Thymus (tissue), 11 donors: ENCODE measurements around the gene IRF4. TPM values are rescaled to one million over a fixed set of nuclear protein-coding genes. Genes with fewer than 3 reads are reported as not detected.
A peak's percentile ranks its signal among the peaks of the same experiment; 100 is the strongest.

Experiments
- DNase-seq, 9 donors: peaks; one replicate each; pipeline ENCODE4 v3.0.0-alpha.2; 2013; ENCODE audit warnings: low spot score in 9 of 9, low read depth in 6 of 9, missing footprints in 1 of 9
- H3K27ac ChIP-seq, 2 donors: one replicate each; pipeline ENCODE4 v1.5.1; 2013; ENCODE audit warnings: control low read depth in 1 of 2, low read depth in 1 of 2, low read length in 1 of 2, mild to moderate bottlenecking in 1 of 2, moderate library complexity in 1 of 2
- H3K27me3 ChIP-seq, 2 donors: one replicate each; pipeline ENCODE4 v1.5.1; 2013; ENCODE audit warnings: low read length in 1 of 2; ENCODE audit not compliant: control insufficient read depth in 2 of 2, insufficient read depth in 1 of 2
- H3K36me3 ChIP-seq, 2 donors: one replicate each; pipeline ENCODE4 v1.5.1; 2013; ENCODE audit warnings: low read length in 1 of 2, mild to moderate bottlenecking in 1 of 2, moderate library complexity in 1 of 2; ENCODE audit not compliant: control insufficient read depth in 2 of 2, insufficient read depth in 2 of 2
- H3K4me1 ChIP-seq, 2 donors: one replicate each; pipeline ENCODE4 v1.5.1; 2013; ENCODE audit warnings: low read length in 2 of 2; ENCODE audit not compliant: control insufficient read depth in 2 of 2, insufficient read depth in 2 of 2
- H3K4me3 ChIP-seq, 2 donors: one replicate each; pipeline ENCODE4 v1.5.1; 2013; ENCODE audit warnings: low read length in 2 of 2, control low read depth in 1 of 2, mild to moderate bottlenecking in 1 of 2
- H3K9me3 ChIP-seq, 2 donors: one replicate each; pipeline ENCODE4 v1.5.1; 2013; ENCODE audit warnings: low read length in 1 of 2, mild to moderate bottlenecking in 1 of 2; ENCODE audit not compliant: control insufficient read depth in 2 of 2, insufficient read depth in 1 of 2
- WGBS: extraction: QIAGEN DNeasy Blood & Tissue Kit; methylation state at CpG from one replicate; pipeline ENCODE4 v1.1.7; 2013; 5-methylcytosine and 5-hydroxymethylcytosine counted together
- polyA plus RNA-seq: library from polyadenylated mRNA; stranded (reverse); fragments of 200-250 nt; gene quantifications from one replicate; pipeline ENCODE4 v1.2.3, GENCODE V29; 2013
- total RNA-seq: library from RNA; stranded (reverse); fragments of 120-200 nt; gene quantifications from one replicate; pipeline ENCODE4 v1.2.4, GENCODE V29; 2013
- donor health status: healthy.

IRF4 gene
- total and polyA plus RNA-seq, 2 donors: 7.5 to 7.6 TPM

DNA sequence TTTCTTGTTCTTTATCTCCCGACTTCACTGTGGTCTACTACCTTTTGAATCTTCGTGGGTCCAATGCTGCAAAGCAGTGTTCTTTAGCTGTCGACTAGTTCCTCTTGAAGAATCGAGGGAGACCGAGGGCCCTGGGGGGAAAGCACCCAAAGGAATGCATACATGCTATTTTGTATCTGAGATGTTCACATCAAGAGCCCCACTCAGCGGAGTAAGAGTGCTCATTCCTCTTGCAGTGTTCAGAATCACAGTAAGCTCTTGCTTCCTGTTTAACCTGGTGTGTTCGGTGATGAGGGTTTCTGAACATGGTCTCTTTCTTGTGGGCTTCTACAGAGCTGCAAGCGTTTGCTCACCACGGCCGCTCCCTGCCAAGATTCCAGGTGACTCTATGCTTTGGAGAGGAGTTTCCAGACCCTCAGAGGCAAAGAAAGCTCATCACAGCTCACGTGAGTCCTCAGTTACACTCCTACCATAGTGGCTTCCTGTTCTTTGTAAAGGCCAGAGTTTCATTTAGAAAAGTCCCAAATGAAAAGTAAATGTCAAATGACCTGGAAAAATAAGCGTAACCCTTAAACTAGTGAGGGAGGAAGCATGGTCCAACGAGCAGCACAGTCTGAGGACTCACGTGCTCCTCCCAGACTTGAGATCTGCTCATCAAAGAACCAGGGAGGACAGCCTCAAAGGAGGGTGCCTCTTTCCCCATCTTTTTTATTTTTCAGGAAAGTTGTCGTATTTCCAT is 13.3 kb downstream of the IRF4 start:
- Histone ChIP-seq H3K4me3 (no peak overlapping the region), H3K27me3 (peaks cover 2 to 7% of the 10 kb centered on the region in 2 donors), H3K36me3 (no peaks in the 10 kb centered on the region), H3K27ac (peak overlapping the region; percentile 12 to 75), H3K4me1 (peaks cover 0 to 19% of the 10 kb centered on the region in 2 donors), H3K9me3 (peaks cover 0 to 2% of the 10 kb centered on the region in 2 donors)
- peak in 1 of 9 donors; percentile 51 for DNase-seq
- WGBS: 72% methylated on average over 15 of the region's 15 CpGs

DNA sequence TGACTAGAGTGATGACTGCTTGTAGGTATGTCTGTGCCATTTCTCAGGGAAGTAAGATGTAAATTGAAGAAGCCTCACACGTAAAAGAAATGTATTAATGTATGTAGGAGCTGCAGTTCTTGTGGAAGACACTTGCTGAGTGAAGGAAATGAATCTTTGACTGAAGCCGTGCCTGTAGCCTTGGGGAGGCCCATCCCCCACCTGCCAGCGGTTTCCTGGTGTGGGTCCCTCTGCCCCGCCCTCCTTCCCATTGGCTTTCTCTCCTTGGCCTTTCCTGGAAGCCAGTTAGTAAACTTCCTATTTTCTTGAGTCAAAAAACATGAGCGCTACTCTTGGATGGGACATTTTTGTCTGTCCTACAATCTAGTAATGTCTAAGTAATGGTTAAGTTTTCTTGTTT is 16.6 kb downstream of the IRF4 start:
- Histone ChIP-seq H3K4me3 (no peak overlapping the region), H3K27me3 (peaks cover 0 to 5% of the 10 kb centered on the region in 2 donors), H3K36me3 (no peaks in the 10 kb centered on the region), H3K27ac (no peak overlapping the region), H3K9me3 (no peaks in the 10 kb centered on the region), H3K4me1 (peaks cover 0 to 17% of the 10 kb centered on the region in 2 donors)
- 61% methylated on average over 5 of the region's 5 CpGs for WGBS
- no peak for DNase-seq

DNA sequence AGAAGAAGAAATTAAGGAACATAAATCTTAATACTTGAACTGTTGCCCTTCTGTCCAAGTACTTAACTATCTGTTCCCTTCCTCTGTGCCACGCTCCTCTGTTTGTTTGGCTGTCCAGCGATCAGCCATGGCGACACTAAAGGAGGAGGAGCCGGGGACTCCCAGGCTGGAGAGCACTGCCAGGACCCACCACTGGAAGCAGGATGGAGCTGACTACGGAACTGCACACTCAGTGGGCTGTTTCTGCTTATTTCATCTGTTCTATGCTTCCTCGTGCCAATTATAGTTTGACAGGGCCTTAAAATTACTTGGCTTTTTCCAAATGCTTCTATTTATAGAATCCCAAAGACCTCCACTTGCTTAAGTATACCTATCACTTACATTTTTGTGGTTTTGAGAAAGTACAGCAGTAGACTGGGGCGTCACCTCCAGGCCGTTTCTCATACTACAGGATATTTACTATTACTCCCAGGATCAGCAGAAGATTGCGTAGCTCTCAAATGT is 17.1 kb downstream of the IRF4 start:
- peaks cover 0 to 2% of the 10 kb centered on the region in 2 donors for H3K27me3 ChIP-seq
- H3K9me3 ChIP-seq: no peaks in the 10 kb centered on the region
- no peaks in the 10 kb centered on the region for H3K36me3 ChIP-seq
- 24% methylated on average over 9 of the region's 9 CpGs for WGBS
- H3K4me1 ChIP-seq: peaks cover 0 to 12% of the 10 kb centered on the region in 2 donors
- no peak overlapping the region for H3K4me3 ChIP-seq
- peak in 1 of 9 donors; percentile 16 for DNase-seq
- no peak overlapping the region for H3K27ac ChIP-seq

DNA sequence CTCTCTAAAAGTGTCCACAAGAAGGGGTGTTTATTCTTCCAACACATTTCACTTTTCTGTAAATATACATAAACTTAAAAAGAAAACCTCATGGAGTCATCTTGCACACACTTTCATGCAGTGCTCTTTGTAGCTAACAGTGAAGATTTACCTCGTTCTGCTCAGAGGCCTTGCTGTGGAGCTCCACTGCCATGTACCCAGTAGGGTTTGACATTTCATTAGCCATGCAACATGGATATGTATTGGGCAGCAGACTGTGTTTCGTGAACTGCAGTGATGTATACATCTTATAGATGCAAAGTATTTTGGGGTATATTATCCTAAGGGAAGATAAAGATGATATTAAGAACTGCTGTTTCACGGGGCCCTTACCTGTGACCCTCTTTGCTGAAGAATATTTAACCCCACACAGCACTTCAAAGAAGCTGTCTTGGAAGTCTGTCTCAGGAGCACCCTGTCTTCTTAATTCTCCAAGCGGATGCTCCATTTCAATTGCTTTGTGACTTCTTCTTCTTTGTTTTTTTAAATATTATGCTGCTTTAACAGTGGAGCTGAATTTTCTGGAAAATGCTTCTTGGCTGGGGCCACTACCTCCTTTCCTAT is 17.9 kb downstream of the IRF4 start:
- no peaks in the 10 kb centered on the region for H3K36me3 ChIP-seq
- H3K27ac ChIP-seq: no peak overlapping the region
- H3K27me3 ChIP-seq: peaks cover 0 to 2% of the 10 kb centered on the region in 2 donors
- WGBS: 96% methylated on average over 4 of the region's 4 CpGs
- DNase-seq: no peak
- peaks cover 0 to 7% of the 10 kb centered on the region in 2 donors for H3K4me1 ChIP-seq
- H3K9me3 ChIP-seq: no peaks in the 10 kb centered on the region
- no peak overlapping the region for H3K4me3 ChIP-seq

DNA sequence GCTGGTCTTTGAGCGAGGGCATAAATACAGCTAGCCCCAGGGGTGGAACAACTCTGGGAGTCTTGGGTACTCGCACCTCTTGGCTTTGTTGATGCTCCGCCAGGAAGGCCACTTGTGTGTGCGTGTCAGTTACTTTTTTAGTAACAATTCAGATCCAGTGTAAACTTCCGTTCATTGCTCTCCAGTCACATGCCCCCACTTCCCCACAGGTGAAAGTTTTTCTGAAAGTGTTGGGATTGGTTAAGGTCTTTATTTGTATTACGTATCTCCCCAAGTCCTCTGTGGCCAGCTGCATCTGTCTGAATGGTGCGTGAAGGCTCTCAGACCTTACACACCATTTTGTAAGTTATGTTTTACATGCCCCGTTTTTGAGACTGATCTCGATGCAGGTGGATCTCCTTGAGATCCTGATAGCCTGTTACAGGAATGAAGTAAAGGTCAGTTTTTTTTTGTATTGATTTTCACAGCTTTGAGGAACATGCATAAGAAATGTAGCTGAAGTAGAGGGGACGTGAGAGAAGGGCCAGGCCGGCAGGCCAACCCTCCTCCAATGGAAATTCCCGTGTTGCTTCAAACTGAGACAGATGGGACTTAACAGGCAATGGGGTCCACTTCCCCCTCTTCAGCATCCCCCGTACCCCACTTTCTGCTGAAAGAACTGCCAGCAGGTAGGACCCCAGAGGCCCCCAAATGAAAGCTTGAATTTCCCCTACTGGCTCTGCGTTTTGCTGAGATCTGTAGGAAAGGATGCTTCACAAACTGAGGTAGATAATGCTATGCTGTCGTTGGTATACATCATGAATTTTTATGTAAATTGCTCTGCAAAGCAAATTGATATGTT is 19.2 kb downstream of the IRF4 start:
- no peaks in the 10 kb centered on the region for H3K4me1 ChIP-seq
- H3K27ac ChIP-seq: no peak overlapping the region
- WGBS: 96% methylated on average over 15 of the region's 15 CpGs
- no peaks in the 10 kb centered on the region for H3K36me3 ChIP-seq
- H3K9me3 ChIP-seq: no peaks in the 10 kb centered on the region
- no peak overlapping the region for H3K4me3 ChIP-seq
- peaks cover 0 to 2% of the 10 kb centered on the region in 2 donors for H3K27me3 ChIP-seq
- DNase-seq: no peak

DNA sequence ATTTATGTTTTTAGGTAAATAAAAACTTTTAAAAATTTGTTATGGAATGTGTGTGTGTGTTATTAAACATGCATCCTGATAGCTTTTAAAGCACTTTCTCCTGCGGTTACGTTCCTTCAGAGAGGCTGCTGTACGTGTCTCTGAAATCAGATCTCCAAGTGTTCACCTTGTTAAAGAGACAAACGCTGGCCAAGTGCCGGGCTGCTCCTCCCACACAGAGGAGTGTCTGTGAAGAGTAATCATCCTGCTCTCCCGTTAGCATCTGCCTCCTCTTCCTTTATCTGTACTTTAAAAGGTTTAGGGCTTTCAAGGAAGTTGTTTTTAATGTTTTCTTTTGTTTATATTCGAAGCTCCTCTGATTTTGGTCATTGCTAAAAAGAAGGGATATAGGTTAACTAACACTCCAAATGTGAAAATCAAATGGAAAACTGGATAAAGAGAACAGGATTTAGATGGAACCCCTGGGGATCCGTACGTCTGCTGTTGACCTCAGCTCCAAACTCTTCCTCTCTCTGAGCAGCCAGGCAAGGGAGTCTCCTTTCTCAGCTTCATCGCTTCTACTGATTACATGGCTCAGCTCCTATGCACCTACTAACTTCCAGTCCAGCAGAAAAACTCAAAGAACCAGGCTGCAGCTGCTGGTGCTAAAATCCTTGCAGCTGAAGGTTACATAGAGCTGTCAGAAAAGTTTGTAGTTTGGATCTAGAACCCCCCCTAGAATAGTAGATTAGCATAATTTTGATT is 20.0 kb downstream of the IRF4 start:
- H3K4me3 ChIP-seq: no peak overlapping the region
- H3K4me1 ChIP-seq: no peaks in the 10 kb centered on the region
- no peak for DNase-seq
- H3K36me3 ChIP-seq: no peaks in the 10 kb centered on the region
- H3K9me3 ChIP-seq: no peaks in the 10 kb centered on the region
- WGBS: 92% methylated on average over 10 of the region's 10 CpGs
- H3K27me3 ChIP-seq: peaks cover 0 to 2% of the 10 kb centered on the region in 2 donors
- no peak overlapping the region for H3K27ac ChIP-seq

DNA sequence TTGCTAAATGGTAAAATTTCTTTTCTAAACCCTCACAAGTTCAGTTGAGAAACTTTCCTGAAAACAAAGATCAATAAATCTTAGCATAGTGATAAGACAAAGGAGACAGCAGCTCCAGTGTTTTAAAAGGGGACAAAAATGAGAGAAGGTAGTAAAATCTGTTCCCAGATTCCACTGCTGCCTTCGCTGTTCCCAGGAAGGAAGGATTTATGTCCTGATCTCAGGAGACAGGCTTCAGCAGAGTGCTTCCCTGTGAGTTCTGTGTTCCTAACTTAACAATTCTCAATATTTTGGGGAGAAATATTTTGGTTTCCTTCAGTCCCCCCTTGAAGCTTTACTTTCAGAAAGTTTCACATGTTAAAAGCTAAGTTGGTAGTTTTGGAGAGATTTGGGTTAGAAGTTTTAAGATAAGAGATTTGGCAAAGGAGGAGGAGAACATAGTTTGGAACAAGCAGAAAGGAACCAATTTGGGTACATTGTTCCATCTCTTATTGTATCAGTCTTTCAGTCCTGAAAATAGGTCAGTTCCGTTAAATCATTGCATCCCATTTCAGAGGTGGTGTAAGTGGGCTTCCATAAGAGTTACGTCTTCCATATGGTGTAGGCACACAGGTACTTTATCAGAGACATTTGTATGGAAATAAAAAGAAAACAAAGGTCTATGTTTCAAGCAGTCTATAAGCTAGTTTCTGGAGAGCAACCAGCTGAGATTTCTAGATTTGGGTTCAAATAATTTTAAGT is 20.8 kb downstream of the IRF4 start:
- WGBS: 95% methylated on average over 3 of the region's 3 CpGs
- no peak overlapping the region for H3K27ac ChIP-seq
- H3K36me3 ChIP-seq: no peaks in the 10 kb centered on the region
- H3K27me3 ChIP-seq: peaks cover 0 to 2% of the 10 kb centered on the region in 2 donors
- no peaks in the 10 kb centered on the region for H3K9me3 ChIP-seq
- no peak for DNase-seq
- no peak overlapping the region for H3K4me3 ChIP-seq
- H3K4me1 ChIP-seq: no peaks in the 10 kb centered on the region

DNA sequence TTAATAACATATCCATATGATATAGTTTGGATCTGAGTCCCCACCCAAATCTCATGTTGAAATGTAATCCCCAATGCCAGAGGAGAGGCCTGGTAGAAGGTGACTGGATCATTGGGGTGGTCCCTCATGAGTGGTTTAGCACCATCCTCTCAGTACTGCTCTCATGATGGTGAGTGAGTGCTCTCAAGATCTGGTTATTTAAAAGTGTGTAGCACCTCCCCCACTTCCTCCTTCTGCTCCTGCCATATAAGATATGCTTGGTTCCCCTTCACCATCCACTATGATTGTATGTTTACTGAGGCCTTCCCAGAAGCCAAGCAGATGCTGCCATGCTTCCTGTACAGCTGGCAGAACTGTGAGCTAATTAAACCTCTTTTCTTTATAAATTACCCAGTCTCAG is 22.9 kb downstream of the IRF4 start:
- Histone ChIP-seq H3K9me3 (no peaks in the 10 kb centered on the region), H3K27ac (no peak overlapping the region), H3K36me3 (no peaks in the 10 kb centered on the region), H3K27me3 (no peaks in the 10 kb centered on the region), H3K4me1 (no peaks in the 10 kb centered on the region), H3K4me3 (no peak overlapping the region)
- no peak for DNase-seq
